Loucy (cell line): ENCODE measurements around the gene BACH2.

Source experiments
- H2AFZ ChIP-seq: fragments of 200-600 bp; sonication (generic); 2 replicates; pipeline ENCODE4 v1.6.0; 2016; ENCODE audit warnings: antibody characterized with exemption, mild to moderate bottlenecking, low read length, moderate library complexity
- H3F3A ChIP-seq: fragments of 200-600 bp; 2 replicates; pipeline ENCODE4 v1.6.0; 2016; ENCODE audit warnings: antibody characterized with exemption, low read depth, mild to moderate bottlenecking
- H3K27me3 ChIP-seq: fragments of 200-600 bp; sonication (generic); 2 replicates; pipeline ENCODE4 v1.6.1; 2014; ENCODE audit warnings: low read length, mild to moderate bottlenecking; ENCODE audit not compliant: insufficient read depth, poor library complexity, severe bottlenecking
- H3K36me3 ChIP-seq: fragments of 200-600 bp; sonication (generic); 2 replicates; pipeline ENCODE4 v1.6.1; 2016; ENCODE audit warnings: low read length; ENCODE audit not compliant: insufficient read depth
- H3K4me1 ChIP-seq: fragments of 200-600 bp; sonication (generic); 2 replicates; pipeline ENCODE4 v1.5.1; 2014; ENCODE audit warnings: low read length, mild to moderate bottlenecking; ENCODE audit not compliant: insufficient read depth, poor library complexity, severe bottlenecking
- H3K4me2 ChIP-seq: fragments of 200-600 bp; sonication (generic); 2 replicates; pipeline ENCODE4 v1.6.0; 2014; ENCODE audit warnings: antibody characterized with exemption, low read length, low read depth, mild to moderate bottlenecking; ENCODE audit not compliant: poor library complexity, severe bottlenecking
- H3K4me3 ChIP-seq: fragments of 200-600 bp; sonication (generic); 2 replicates; pipeline ENCODE4 v1.5.1; 2014; ENCODE audit warnings: low read length, mild to moderate bottlenecking, mixed read lengths; ENCODE audit not compliant: poor library complexity, severe bottlenecking
- H3K79me2 ChIP-seq: fragments of 200-600 bp; sonication (generic); 2 replicates; pipeline ENCODE4 v1.6.1; 2014; ENCODE audit warnings: low read length; ENCODE audit not compliant: insufficient read depth
- H3K9ac ChIP-seq: fragments of 200-600 bp; sonication (generic); 2 replicates; pipeline ENCODE4 v1.6.0; 2014; ENCODE audit warnings: mild to moderate bottlenecking, low read depth, low read length, moderate library complexity; ENCODE audit not compliant: poor library complexity, severe bottlenecking
- H3K9me2 ChIP-seq: fragments of 200-600 bp; sonication (generic); replicated peaks from 2 replicates; pipeline ENCODE4 v1.6.1; 2016; ENCODE audit warnings: low read depth, low read length, mixed read lengths
- H3K9me3 ChIP-seq: fragments of 200-600 bp; sonication (generic); 2 replicates; pipeline ENCODE4 v1.6.1; 2014; ENCODE audit warnings: mild to moderate bottlenecking, antibody characterized with exemption, low read length, low read depth; ENCODE audit not compliant: insufficient read depth
- H4K20me1 ChIP-seq: fragments of 200-600 bp; sonication (generic); 2 replicates; pipeline ENCODE4 v1.6.0; 2014; ENCODE audit warnings: antibody characterized with exemption, low read length, mild to moderate bottlenecking; ENCODE audit not compliant: insufficient read depth, poor library complexity, severe bottlenecking
- EZH2phosphoT487 ChIP-seq: fragments of 200-600 bp; IDR thresholded peaks from 2 replicates; pipeline ENCODE4 v1.6.1; 2018; ENCODE audit warnings: antibody characterized with exemption, mild to moderate bottlenecking, moderate library complexity, borderline replicate concordance
- TF ChIP-seq, protein P1 (sequence below): fragments of 200-600 bp; sonication (generic); conservative IDR thresholded peaks from 2 replicates; pipeline ENCODE4 v1.5.1; 2014; ENCODE audit warnings: mild to moderate bottlenecking, antibody characterized with exemption, low read length

Gene BACH2

DNA sequence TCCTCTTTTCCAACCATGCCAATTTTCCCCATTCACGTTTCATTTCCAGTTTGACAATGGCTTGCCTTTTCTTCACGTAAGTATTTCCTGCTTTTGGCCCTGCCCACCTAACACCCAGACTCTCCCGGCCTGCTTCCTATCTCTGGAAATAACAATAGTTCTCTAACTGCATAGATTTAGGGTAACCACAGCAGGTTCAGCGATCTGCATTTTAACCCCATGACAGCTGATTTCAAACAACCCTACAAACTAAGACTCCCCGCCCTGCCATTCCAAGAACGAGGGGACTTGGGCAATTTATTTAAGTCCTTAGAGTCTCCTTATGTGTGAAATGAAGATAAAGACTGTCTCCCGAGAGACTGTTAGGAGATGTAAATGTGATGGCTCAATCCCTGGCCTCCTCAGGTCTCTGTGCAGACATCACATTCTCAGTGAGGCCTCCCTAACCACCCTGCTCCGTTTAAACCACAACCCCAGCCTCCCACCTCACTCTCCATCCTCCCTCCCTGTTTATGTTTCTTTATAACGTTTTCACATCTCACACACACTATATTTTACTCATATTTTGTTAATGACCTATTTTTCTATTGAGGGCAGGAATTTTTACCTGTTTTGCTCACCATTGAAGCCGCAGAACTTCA is 267.5 kb downstream of the BACH2 start:
- peak overlapping the region; percentile 24 for H3K9ac ChIP-seq
- H4K20me1 ChIP-seq: no peaks in the 10 kb centered on the region
- TF ChIP-seq EZH2phosphoT487: no peak
- TF ChIP-seq, protein P1, sequence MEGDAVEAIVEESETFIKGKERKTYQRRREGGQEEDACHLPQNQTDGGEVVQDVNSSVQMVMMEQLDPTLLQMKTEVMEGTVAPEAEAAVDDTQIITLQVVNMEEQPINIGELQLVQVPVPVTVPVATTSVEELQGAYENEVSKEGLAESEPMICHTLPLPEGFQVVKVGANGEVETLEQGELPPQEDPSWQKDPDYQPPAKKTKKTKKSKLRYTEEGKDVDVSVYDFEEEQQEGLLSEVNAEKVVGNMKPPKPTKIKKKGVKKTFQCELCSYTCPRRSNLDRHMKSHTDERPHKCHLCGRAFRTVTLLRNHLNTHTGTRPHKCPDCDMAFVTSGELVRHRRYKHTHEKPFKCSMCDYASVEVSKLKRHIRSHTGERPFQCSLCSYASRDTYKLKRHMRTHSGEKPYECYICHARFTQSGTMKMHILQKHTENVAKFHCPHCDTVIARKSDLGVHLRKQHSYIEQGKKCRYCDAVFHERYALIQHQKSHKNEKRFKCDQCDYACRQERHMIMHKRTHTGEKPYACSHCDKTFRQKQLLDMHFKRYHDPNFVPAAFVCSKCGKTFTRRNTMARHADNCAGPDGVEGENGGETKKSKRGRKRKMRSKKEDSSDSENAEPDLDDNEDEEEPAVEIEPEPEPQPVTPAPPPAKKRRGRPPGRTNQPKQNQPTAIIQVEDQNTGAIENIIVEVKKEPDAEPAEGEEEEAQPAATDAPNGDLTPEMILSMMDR: no peak
- no peaks in the 10 kb centered on the region for H3K36me3 ChIP-seq
- peak overlapping the region; percentile 54 for H3K4me2 ChIP-seq
- H2AFZ ChIP-seq: no peak overlapping the region
- H3K27me3 ChIP-seq: no peaks in the 10 kb centered on the region
- peaks cover 27% of the 10 kb centered on the region; the same call in 1 of the 2 replicates for H3K79me2 ChIP-seq
- H3F3A ChIP-seq: 0 out of 2 replicates have a peak, but pooled peaks cover 3% of the 10 kb centered on the region
- no peaks in the 10 kb centered on the region for H3K9me3 ChIP-seq
- H3K9me2 ChIP-seq: no peaks in the 10 kb centered on the region
- H3K4me1 ChIP-seq: peaks cover 47% of the 10 kb centered on the region
- H3K4me3 ChIP-seq: peak overlapping the region; percentile 15

DNA sequence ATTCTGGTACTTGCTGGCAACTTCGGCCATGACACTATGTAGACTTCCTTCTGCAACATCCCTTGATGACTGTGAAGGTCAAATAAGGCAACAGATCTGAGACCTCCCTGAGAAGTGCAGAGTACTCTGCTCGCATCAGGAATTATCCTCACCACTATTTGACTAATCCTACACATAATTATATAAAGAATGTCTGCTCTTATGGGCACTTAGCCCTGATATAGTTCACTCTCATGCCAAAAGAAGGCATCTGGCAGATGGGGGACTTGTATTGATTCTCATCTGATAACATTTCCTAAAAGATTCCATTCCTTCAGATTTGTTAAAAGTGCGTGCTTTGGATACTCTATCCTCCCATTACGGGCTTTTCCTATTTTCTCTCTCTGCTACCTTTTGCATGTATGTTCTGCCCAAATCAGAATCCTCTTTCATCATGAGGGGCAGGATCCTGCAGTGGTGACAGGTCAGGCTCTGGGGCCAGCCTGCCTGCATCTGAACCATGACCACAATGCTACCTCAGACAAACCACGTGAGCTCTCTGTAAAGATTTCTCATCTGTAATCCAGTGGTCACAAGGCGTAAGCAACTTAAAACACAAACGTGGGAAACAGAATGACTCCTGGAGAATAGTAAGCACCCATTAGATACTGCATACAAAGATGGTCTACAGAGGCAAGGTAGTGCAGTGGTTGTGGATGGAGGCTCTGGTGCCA is 268.4 kb downstream of the BACH2 start:
- Histone ChIP-seq H3K9ac (no peak overlapping the region), H3K4me3 (peak overlapping the region; percentile 15), H3K9me3 (no peaks in the 10 kb centered on the region), H4K20me1 (no peaks in the 10 kb centered on the region), H3K9me2 (no peaks in the 10 kb centered on the region), H3F3A (0 out of 2 replicates have a peak, but pooled peaks cover under 1% of the 10 kb centered on the region), H3K4me1 (peaks cover 39% of the 10 kb centered on the region), H3K79me2 (peaks cover 27% of the 10 kb centered on the region; the same call in 1 of the 2 replicates), H3K4me2 (peak overlapping the region; percentile 54), H3K27me3 (no peaks in the 10 kb centered on the region), H2AFZ (no peak overlapping the region), H3K36me3 (no peaks in the 10 kb centered on the region)
- TF ChIP-seq, protein P1: no peak
- no peak for TF ChIP-seq EZH2phosphoT487

DNA sequence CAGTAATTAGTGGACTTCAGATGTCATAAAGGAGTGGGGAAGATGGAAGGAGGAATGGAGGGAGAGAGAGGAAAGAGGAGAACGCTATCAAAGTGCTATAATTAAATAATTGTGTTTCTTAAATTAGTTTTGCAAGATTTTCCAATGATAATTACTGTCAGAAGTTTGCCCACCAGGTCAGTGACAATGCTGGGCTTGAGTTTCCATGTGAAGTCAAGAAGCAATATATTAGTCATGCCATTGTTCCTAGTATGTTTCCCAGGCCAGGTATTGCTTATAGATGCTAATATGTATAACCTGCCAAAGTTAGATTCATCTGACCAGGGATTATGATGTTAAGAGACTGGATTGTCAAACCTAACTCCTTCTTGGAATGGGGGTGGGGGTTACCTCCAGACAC is 270.4 kb downstream of the BACH2 start:
- Histone ChIP-seq H3K4me1 (peaks cover 38% of the 10 kb centered on the region), H3K9ac (no peak overlapping the region), H3K9me2 (no peaks in the 10 kb centered on the region), H3K27me3 (no peaks in the 10 kb centered on the region), H3F3A (no peaks in the 10 kb centered on the region), H3K9me3 (no peaks in the 10 kb centered on the region), H2AFZ (no peak overlapping the region), H4K20me1 (no peaks in the 10 kb centered on the region), H3K4me2 (no peak overlapping the region), H3K36me3 (no peaks in the 10 kb centered on the region), H3K79me2 (peaks cover 27% of the 10 kb centered on the region; the same call in 1 of the 2 replicates), H3K4me3 (no peak overlapping the region)
- TF ChIP-seq, protein P1: no peak
- no peak for TF ChIP-seq EZH2phosphoT487
